ENCODE data around the gene LPIN1.

The LPIN1 gene

DNA sequence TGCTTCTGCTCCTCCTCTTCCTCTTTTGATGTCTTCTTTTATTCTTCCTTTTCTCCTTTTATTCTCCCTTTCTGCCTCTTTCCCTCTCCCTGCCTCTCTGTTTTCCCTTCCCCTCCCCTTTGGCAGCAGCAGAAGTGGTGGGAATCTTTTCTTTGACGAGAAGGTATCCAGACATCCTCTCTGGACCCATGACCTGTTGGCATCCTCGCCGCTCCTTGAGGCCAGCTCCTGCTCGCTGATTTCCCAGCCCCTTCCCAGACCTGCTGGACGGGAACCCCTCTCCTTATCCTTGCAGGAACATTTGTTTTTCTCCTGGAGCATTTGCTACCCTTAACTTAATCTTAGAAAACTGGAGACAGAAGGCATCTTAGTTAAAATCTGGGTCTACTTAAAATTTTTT, 130.5 kb downstream of the LPIN1 start:
- Histone ChIP-seq H3K27ac (ENCODE audit: insufficient read depth, low read length, poor library complexity, severe bottlenecking) (no peak overlapping the region), H3K9me3 (ENCODE audit: control insufficient read depth, low read length) (no peaks in the 10 kb centered on the region), H3K27me3 (replicated peaks; ENCODE audit: control insufficient read depth, insufficient read depth, low read length, poor library complexity, severe bottlenecking) (no peaks in the 10 kb centered on the region), H3K4me1 (ENCODE audit: control insufficient read depth, insufficient read depth, low read length, poor library complexity, severe bottlenecking) (no peaks in the 10 kb centered on the region), H3K4me3 (ENCODE audit: insufficient read depth, low read depth, low read length, poor library complexity, severe bottlenecking) (no peak overlapping the region), H3K36me3 (ENCODE audit: control insufficient read depth, insufficient read depth, low read length) (no peaks in the 10 kb centered on the region)
- no peak for DNase-seq
